SKM-1 treated with dmso at 0.1 percent for 144 hours (cell line): ENCODE measurements around the gene GRAP2.

Experiments used
- DNase-seq: peaks from one replicate; lab custom pipeline; 2025; ENCODE audit not compliant: unreplicated experiment; lab: John Stamatoyannopoulos, UW

Gene GRAP2

GRCh38 chr22:39923696-39924095, 22.8 kb downstream of the GRAP2 start:
- DNase-seq, result no peak

- DNase-seq, result no peak
Measured at GRCh38 chr22:39924286-39924685, 23.4 kb downstream of the GRAP2 start.

GRCh38 chr22:39925273-39925672, 24.4 kb downstream of the GRAP2 start:
- no peak for DNase-seq

GRCh38 chr22:39925909-39926679, 25.2 kb downstream of the GRAP2 start:
- no peak for DNase-seq

- DNase-seq, result no peak
Measured at GRCh38 chr22:39926753-39927152, 25.9 kb downstream of the GRAP2 start.

- DNase-seq, result no peak
Measured at GRCh38 chr22:39927544-39927943, 26.7 kb downstream of the GRAP2 start.

- DNase-seq, result no peak
Measured at GRCh38 chr22:39928536-39929520, 27.9 kb downstream of the GRAP2 start.

GRCh38 chr22:39931251-39931650, 30.4 kb downstream of the GRAP2 start:
- no peak for DNase-seq

GRCh38 chr22:39932166-39932565, 31.3 kb downstream of the GRAP2 start:
- no peak for DNase-seq

- DNase-seq, result no peak
Measured at GRCh38 chr22:39932918-39933649, 32.2 kb downstream of the GRAP2 start.

- DNase-seq, result no peak
Measured at GRCh38 chr22:39933741-39934140, 32.9 kb downstream of the GRAP2 start.

- no peak for DNase-seq
Measured at GRCh38 chr22:39935116-39935515, 34.2 kb downstream of the GRAP2 start.

- no peak for DNase-seq
Measured at GRCh38 chr22:39935612-39936011, 34.7 kb downstream of the GRAP2 start.

- DNase-seq, result no peak
Measured at GRCh38 chr22:39936523-39937145, 35.8 kb downstream of the GRAP2 start.

- DNase-seq, result no peak
Measured at GRCh38 chr22:39937906-39938305, 37.0 kb downstream of the GRAP2 start.

- DNase-seq, result no peak
Measured at GRCh38 chr22:39938509-39939111, 37.7 kb downstream of the GRAP2 start.

- DNase-seq, result no peak
Measured at GRCh38 chr22:39939830-39940229, 38.9 kb downstream of the GRAP2 start.

- DNase-seq, result no peak
Measured at GRCh38 chr22:39940757-39941305, 39.9 kb downstream of the GRAP2 start.

- DNase-seq, result no peak
Measured at GRCh38 chr22:39941601-39942000, 40.7 kb downstream of the GRAP2 start.
